ENCODE results near the gene LIN7C. TPM values are rescaled to one million over a fixed set of nuclear protein-coding genes. Genes with fewer than 3 reads are reported as not detected.

LIN7C gene
- total RNA-seq, 4 donors from 2014 or later: 31.7 to 45.5 (median 42.6) TPM

GRCh38 chr11:27456795-27457329 lies 49.7 kb downstream of the LIN7C start:
- no peak for TF ChIP-seq POLR2AphosphoS5 (IDR thresholded peaks at IDR 0.05)
- TF ChIP-seq CTCF (IDR thresholded peaks at IDR 0.05): no peak
- no peak for TF ChIP-seq POLR2A (IDR thresholded peaks at IDR 0.05)
- no peak for TF ChIP-seq EP300 (IDR thresholded peaks at IDR 0.05)
- DNase-seq (ENCODE audit: low spot score in 2 of 2): no peak
- no peaks in the 10 kb centered on the region for H3K36me3 ChIP-seq
- H3K9me3 ChIP-seq: no peaks in the 10 kb centered on the region
- no peaks in the 10 kb centered on the region for H3K27me3 ChIP-seq
- H3K4me3 ChIP-seq: no peak overlapping the region
- no peak overlapping the region for H3K27ac ChIP-seq
- peaks cover 44% of the 10 kb centered on the region for H3K4me1 ChIP-seq

DNA sequence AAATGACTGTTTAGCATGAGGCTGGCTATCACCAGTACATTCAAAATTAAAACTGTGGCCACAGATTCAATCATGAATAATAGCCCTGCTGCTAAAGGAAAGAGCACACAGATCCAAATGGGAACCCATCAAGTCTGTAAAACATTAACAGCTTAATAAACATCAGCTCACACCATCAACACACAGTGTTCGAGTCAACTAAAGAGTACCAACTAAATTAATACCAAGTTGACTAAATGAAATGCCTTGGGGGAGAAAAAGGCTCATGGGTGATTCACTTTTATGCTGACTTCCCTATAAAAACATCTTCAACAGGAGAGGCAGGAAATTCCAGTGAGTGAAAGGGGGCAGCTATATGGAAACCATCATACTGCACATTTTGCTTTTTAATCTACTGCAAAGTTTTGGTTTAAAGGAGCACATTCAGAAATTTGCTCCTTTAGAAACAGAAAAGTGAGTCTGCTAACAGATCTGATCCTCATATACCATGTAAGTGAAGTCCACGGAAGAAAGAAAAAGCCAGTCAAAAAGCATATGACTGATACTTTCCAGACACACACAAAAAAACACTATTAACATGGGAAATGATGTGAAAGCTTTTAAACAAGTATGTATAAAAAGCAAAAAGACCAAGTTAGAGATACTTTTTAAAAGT lies 50.3 kb downstream of the LIN7C start:
- DNase-seq (ENCODE audit: low spot score in 2 of 2): no peak
- no peak overlapping the region for H3K27ac ChIP-seq
- no peak for TF ChIP-seq POLR2AphosphoS5 (IDR thresholded peaks at IDR 0.05)
- no peak for TF ChIP-seq CTCF (IDR thresholded peaks at IDR 0.05)
- TF ChIP-seq POLR2A (IDR thresholded peaks at IDR 0.05): no peak
- no peak for TF ChIP-seq EP300 (IDR thresholded peaks at IDR 0.05)
- no peaks in the 10 kb centered on the region for H3K9me3 ChIP-seq
- no peak overlapping the region for H3K4me3 ChIP-seq
- H3K27me3 ChIP-seq: no peaks in the 10 kb centered on the region
- WGBS: 34% methylated on average over 2 of the region's 2 CpGs
- peaks cover 49% of the 10 kb centered on the region for H3K4me1 ChIP-seq
- H3K36me3 ChIP-seq: no peaks in the 10 kb centered on the region

GRCh38 chr11:27455667-27456066 lies 50.9 kb downstream of the LIN7C start:
- 98% methylated on average over 4 of the region's 4 CpGs for WGBS
- TF ChIP-seq POLR2A (IDR thresholded peaks at IDR 0.05): no peak
- no peak for TF ChIP-seq POLR2AphosphoS5 (IDR thresholded peaks at IDR 0.05)
- no peak for TF ChIP-seq EP300 (IDR thresholded peaks at IDR 0.05)
- no peak for TF ChIP-seq CTCF (IDR thresholded peaks at IDR 0.05)
- Histone ChIP-seq H3K4me3 (no peak overlapping the region), H3K27ac (no peak overlapping the region), H3K27me3 (no peaks in the 10 kb centered on the region), H3K4me1 (peaks cover 52% of the 10 kb centered on the region), H3K36me3 (no peaks in the 10 kb centered on the region), H3K9me3 (no peaks in the 10 kb centered on the region)
- no peak for DNase-seq (ENCODE audit: low spot score in 2 of 2)

DNA sequence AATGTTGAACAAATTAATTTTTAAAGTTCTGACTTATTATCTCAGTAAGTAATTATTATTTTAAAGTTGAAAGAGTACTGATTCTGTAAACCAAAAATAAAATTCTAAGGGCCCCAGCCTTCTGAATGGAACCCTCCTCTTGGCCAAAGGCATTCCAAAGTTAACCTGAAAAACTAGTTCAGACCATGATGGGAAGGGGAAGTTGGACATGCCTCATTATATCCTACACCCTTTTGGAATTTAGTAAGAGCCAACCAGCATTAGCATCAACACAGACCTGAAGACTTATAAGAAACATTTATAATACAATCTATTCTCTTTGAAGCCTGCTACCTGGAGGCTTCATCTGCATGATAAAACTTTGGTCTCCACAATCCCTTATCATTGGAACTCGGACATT lies 52.9 kb downstream of the LIN7C start:
- H3K4me3 ChIP-seq: no peak overlapping the region
- H3K4me1 ChIP-seq: peaks cover 49% of the 10 kb centered on the region
- H3K36me3 ChIP-seq: no peaks in the 10 kb centered on the region
- TF ChIP-seq POLR2AphosphoS5 (IDR thresholded peaks at IDR 0.05): no peak
- TF ChIP-seq CTCF (IDR thresholded peaks at IDR 0.05): no peak
- TF ChIP-seq POLR2A (IDR thresholded peaks at IDR 0.05): no peak
- no peak for TF ChIP-seq EP300 (IDR thresholded peaks at IDR 0.05)
- no peaks in the 10 kb centered on the region for H3K27me3 ChIP-seq
- no peak for DNase-seq (ENCODE audit: low spot score in 2 of 2)
- H3K9me3 ChIP-seq: no peaks in the 10 kb centered on the region
- no peak overlapping the region for H3K27ac ChIP-seq
- WGBS: 79% methylated on average over 1 of the region's 1 CpG

DNA sequence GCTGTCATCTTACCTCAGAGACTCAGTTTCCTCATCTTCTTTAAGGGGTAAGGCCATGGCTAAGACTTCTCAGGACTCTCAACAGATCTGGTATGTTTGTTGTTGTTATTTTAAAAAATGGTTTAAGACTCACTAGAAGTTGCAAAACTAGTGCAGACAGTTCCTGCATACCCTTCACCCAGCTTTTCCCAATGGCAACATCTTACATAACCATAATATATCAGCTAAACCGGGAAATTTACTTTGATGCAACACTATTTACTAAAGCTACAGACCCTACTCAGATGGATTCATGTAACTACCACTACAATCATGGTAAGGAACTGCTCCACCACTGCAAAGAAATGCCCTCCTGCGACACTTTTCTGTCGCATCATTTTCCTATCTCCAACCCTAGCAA lies 54.4 kb downstream of the LIN7C start:
- 78% methylated on average over 3 of the region's 3 CpGs for WGBS
- Histone ChIP-seq H3K27me3 (no peaks in the 10 kb centered on the region), H3K27ac (peak overlapping the region; percentile 45), H3K4me3 (no peak overlapping the region), H3K9me3 (no peaks in the 10 kb centered on the region), H3K4me1 (peaks cover 57% of the 10 kb centered on the region), H3K36me3 (no peaks in the 10 kb centered on the region)
- TF ChIP-seq CTCF (IDR thresholded peaks at IDR 0.05): no peak
- TF ChIP-seq POLR2A (IDR thresholded peaks at IDR 0.05): no peak
- TF ChIP-seq EP300 (IDR thresholded peaks at IDR 0.05): no peak
- no peak for TF ChIP-seq POLR2AphosphoS5 (IDR thresholded peaks at IDR 0.05)
- no peak for DNase-seq (ENCODE audit: low spot score in 2 of 2)
